Measurements from ENCODE around the gene SIK1. TPM values are rescaled to one million over a fixed set of nuclear protein-coding genes. Genes with fewer than 3 reads are reported as not detected.

The SIK1 gene
- 7.0 and 21.5 TPM in 2 replicates for total RNA-seq

DNA sequence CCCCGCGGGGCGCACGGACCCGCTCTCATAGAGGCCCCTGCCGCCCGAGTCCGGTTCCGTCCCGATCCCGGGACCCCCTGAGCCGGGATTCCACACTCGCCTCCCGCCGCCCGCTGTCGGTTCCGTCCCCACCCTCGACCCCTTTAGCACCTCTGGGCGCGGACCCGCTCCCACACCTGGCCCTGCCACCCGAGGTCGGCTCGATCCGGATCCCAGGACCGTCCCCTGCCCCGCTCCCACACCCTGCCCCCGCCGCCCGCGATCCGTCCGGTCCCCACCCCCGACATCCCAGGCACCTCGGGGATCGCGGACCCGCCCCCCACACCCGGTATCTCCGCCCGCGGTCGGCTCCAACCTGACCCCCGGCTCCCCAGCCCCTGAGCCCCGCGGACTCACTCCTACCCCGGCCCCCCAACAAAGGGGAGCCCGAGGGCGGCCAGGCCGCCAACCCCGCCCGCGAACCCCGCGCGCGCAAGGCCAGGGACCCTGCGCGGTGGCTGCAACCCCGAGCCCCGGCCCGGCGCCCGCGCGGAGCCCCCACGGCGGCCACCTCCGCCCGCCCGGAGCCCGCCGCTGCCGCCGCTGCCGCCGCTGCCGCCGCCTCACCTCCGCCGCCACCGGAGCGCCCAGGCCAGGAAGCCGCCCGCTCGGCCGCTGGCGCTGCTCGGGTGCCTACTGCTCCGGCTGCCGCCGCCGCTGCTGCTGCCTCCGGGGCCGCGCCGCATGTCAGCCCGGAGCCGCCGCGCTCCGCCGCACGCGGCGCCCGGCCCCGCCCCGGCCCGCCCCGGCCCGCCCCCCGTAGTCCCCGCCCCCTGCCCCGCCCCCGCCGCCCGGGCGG lies at the start of gene SIK1:
SIK1 (minus strand) TSS at position 728 of the 838 bp plus-strand sequence. CDS start 953 bp downstream, outside the sequence.

Other genes with a start within 250 kb of the SIK1 start
- gene HSF2BP, start 232.4 kb upstream of the SIK1 start, total RNA-seq: 5.1 and 16.6 TPM in 2 replicates
- 36.9 and 40.1 TPM in 2 replicates for gene RRP1B, start 232.4 kb upstream of the SIK1 start, total RNA-seq

Measured in tracheal epithelial cell (primary cell).